ENCODE results near the gene NIF3L1. TPM values are rescaled to one million over a fixed set of nuclear protein-coding genes. Genes with fewer than 3 reads are reported as not detected.

NIF3L1 gene
- total RNA-seq, 1 experiment from 2014 or later = 55.4 TPM

DNA sequence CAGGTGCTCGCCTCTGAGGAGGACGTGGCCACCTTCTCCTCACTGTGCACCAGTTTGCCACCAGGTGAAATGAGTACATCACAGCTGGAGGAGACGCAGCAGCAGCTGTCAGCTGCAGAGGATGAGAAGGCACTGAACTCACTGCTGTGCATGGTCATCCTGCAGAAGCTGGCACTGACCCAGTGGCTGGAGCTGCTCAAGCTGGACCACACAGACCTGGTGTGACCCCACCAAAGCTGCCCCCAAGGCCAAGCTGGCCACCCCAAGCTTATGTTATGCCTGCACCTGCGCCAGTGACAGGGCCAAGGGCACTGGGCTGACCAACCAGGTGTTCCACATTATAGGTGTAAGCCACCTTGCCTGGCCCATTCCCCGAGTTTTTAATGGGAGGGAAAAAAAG is 44.0 kb upstream of the NIF3L1 start:
- Mint-ChIP-seq H3K4me1 (no peaks in the 10 kb centered on the region), H3K27ac (no peak overlapping the region), H3K27me3 (ENCODE audit: low read depth) (no peaks in the 10 kb centered on the region; the same call in none of the 2 replicates), H3K36me3 (ENCODE audit: insufficient read depth in 1 of 3, low read depth in 3 of 3) (no peaks in the 10 kb centered on the region), H3K4me3 (no peak overlapping the region), H3K9me3 (no peaks in the 10 kb centered on the region)
- H2AFZ ChIP-seq (ENCODE audit: low read length) = no peak overlapping the region
- no peak overlapping the region for H2BK120ac ChIP-seq (ENCODE audit: low read depth, low read length, poor library complexity, severe bottlenecking)
- H4K20me1 ChIP-seq (ENCODE audit: control insufficient read depth, insufficient read depth, insufficient read length) = no peaks in the 10 kb centered on the region
- H3T11ph ChIP-seq (ENCODE audit: low read length) = no peak overlapping the region
- H4K91ac ChIP-seq (ENCODE audit: insufficient read length, low read depth, low read length) = no peak overlapping the region
- no peaks in the 10 kb centered on the region for H3K23me2 ChIP-seq (ENCODE audit: insufficient read length, low read depth, low read length, poor library complexity, severe bottlenecking)
- no peak overlapping the region for H4K8ac ChIP-seq (replicated peaks; ENCODE audit: insufficient read length, low read depth, low read length)
- no peak overlapping the region for H3K4ac ChIP-seq (ENCODE audit: low read depth, low read length)
- H3K56ac ChIP-seq (ENCODE audit: insufficient read length, low read depth, low read length) = no peak overlapping the region
- H3K18ac ChIP-seq (ENCODE audit: insufficient read length, low read depth, low read length) = no peak overlapping the region
- H2BK5ac ChIP-seq (ENCODE audit: insufficient read length, low read length) = no peak overlapping the region
- H3K9ac ChIP-seq (ENCODE audit: extremely low read depth, insufficient read length, low read length) = no peak overlapping the region
- no peak overlapping the region for H3K14ac ChIP-seq (ENCODE audit: insufficient read depth, low read length)
- TF ChIP-seq, protein P1, sequence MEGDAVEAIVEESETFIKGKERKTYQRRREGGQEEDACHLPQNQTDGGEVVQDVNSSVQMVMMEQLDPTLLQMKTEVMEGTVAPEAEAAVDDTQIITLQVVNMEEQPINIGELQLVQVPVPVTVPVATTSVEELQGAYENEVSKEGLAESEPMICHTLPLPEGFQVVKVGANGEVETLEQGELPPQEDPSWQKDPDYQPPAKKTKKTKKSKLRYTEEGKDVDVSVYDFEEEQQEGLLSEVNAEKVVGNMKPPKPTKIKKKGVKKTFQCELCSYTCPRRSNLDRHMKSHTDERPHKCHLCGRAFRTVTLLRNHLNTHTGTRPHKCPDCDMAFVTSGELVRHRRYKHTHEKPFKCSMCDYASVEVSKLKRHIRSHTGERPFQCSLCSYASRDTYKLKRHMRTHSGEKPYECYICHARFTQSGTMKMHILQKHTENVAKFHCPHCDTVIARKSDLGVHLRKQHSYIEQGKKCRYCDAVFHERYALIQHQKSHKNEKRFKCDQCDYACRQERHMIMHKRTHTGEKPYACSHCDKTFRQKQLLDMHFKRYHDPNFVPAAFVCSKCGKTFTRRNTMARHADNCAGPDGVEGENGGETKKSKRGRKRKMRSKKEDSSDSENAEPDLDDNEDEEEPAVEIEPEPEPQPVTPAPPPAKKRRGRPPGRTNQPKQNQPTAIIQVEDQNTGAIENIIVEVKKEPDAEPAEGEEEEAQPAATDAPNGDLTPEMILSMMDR (conservative IDR thresholded peaks at IDR 0.05) = no peak
- H3K79me1 ChIP-seq (ENCODE audit: insufficient read depth, low read depth, low read length, poor library complexity, severe bottlenecking) = no peaks in the 10 kb centered on the region
- H2BK20ac ChIP-seq (ENCODE audit: low read depth, low read length, poor library complexity, severe bottlenecking) = no peak overlapping the region
- no peak overlapping the region for H3K23ac ChIP-seq (ENCODE audit: insufficient read length, low read depth, low read length)
- H2BK15ac ChIP-seq (ENCODE audit: low read depth, low read length) = no peak overlapping the region
- no peaks in the 10 kb centered on the region for H3K4me1 ChIP-seq (ENCODE audit: insufficient read depth, low read length)
- H2AK5ac ChIP-seq (ENCODE audit: insufficient read length, low read length) = no peak overlapping the region
- no peak overlapping the region for H3K4me2 ChIP-seq (ENCODE audit: insufficient read depth, insufficient read length, low read length)
- no peaks in the 10 kb centered on the region for H3K27me3 ChIP-seq (ENCODE audit: insufficient read depth, low read length)
- no peaks in the 10 kb centered on the region for H3K79me2 ChIP-seq (ENCODE audit: insufficient read depth, low read length)
- no CpG with 5 or more reads among the region's 5 CpGs for WGBS (ENCODE audit: extremely low coverage, insufficient read length, low lambda C conversion rate)
- no peak for DNase-seq
- H4K5ac ChIP-seq (ENCODE audit: insufficient read length, low read depth, low read length) = no peak overlapping the region
- H2BK12ac ChIP-seq (ENCODE audit: insufficient read length, low read depth, low read length) = no peak overlapping the region
- H3K9me3 ChIP-seq (ENCODE audit: control insufficient read depth, low read depth, low read length) = no peaks in the 10 kb centered on the region
- no peak overlapping the region for H3K27ac ChIP-seq (ENCODE audit: insufficient read length, low read depth, low read length)

All from H9 (cell line).